Measurements from ENCODE around the gene NOX4.
"Not testable (repeated sequence)": the region's sequence is repeated elsewhere in the genome, so short reads cannot be mapped to it uniquely, and the experiment has no call there.

NOX4 gene

GRCh38 chr11:89379976-89380771 lies 111.0 kb downstream of the NOX4 start:
- DNase-seq (ENCODE audit: low read depth) = not testable (repeated sequence)

- not testable (repeated sequence) for DNase-seq (ENCODE audit: low read depth)
These were observed 112.2 kb downstream of the NOX4 start for GRCh38 chr11:89378986-89379385.

- DNase-seq (ENCODE audit: low read depth) = not testable (repeated sequence)
These were observed 121.8 kb downstream of the NOX4 start for GRCh38 chr11:89369356-89369755.

GRCh38 chr11:89364856-89365255 lies 126.3 kb downstream of the NOX4 start:
- DNase-seq (ENCODE audit: low read depth) = not testable (repeated sequence)

- no peak for DNase-seq (ENCODE audit: low read depth)
These were observed 129.4 kb downstream of the NOX4 start for GRCh38 chr11:89361734-89362133.

- not testable (repeated sequence) for DNase-seq (ENCODE audit: low read depth)
These were observed 132.0 kb downstream of the NOX4 start for GRCh38 chr11:89359208-89359607.

GRCh38 chr11:89358761-89359160 lies 132.4 kb downstream of the NOX4 start:
- DNase-seq (ENCODE audit: low read depth) = no peak

GRCh38 chr11:89355646-89356045 lies 135.5 kb downstream of the NOX4 start:
- DNase-seq (ENCODE audit: low read depth) = no peak

GRCh38 chr11:89354513-89354912 lies 136.7 kb downstream of the NOX4 start:
- not testable (repeated sequence) for DNase-seq (ENCODE audit: low read depth)

- no peak for DNase-seq (ENCODE audit: low read depth)
These were observed 144.1 kb downstream of the NOX4 start for GRCh38 chr11:89347071-89347470.

GRCh38 chr11:89346601-89347000 lies 144.6 kb downstream of the NOX4 start:
- no peak for DNase-seq (ENCODE audit: low read depth)

- DNase-seq (ENCODE audit: low read depth) = not testable (repeated sequence)
These were observed 148.1 kb downstream of the NOX4 start for GRCh38 chr11:89342880-89343572.

GRCh38 chr11:89340450-89340849 lies 150.7 kb downstream of the NOX4 start:
- DNase-seq (ENCODE audit: low read depth) = not testable (repeated sequence)

GRCh38 chr11:89338073-89338472 lies 153.1 kb downstream of the NOX4 start:
- DNase-seq (ENCODE audit: low read depth) = not testable (repeated sequence)

- DNase-seq (ENCODE audit: low read depth) = not testable (repeated sequence)
These were observed 154.0 kb downstream of the NOX4 start for GRCh38 chr11:89337100-89337650.

- DNase-seq (ENCODE audit: low read depth) = not testable (repeated sequence)
These were observed 157.5 kb downstream of the NOX4 start for GRCh38 chr11:89333704-89334103.

GRCh38 chr11:89331940-89332339 lies 159.2 kb downstream of the NOX4 start:
- not testable (repeated sequence) for DNase-seq (ENCODE audit: low read depth)

GRCh38 chr11:89327885-89328284 lies 163.3 kb downstream of the NOX4 start:
- DNase-seq (ENCODE audit: low read depth) = no peak

GRCh38 chr11:89321401-89321800 lies 169.8 kb downstream of the NOX4 start:
- no peak for DNase-seq (ENCODE audit: low read depth)

- DNase-seq (ENCODE audit: low read depth) = not testable (repeated sequence)
These were observed 180.6 kb downstream of the NOX4 start for GRCh38 chr11:89310607-89311006.

- DNase-seq (ENCODE audit: low read depth) = not testable (repeated sequence)
These were observed 181.7 kb downstream of the NOX4 start for GRCh38 chr11:89309321-89309985.

- DNase-seq (ENCODE audit: low read depth) = not testable (repeated sequence)
These were observed 182.9 kb downstream of the NOX4 start for GRCh38 chr11:89308272-89308671.
